Fibroblast of villous mesenchyme (primary cell): ENCODE results near the gene SFXN2. TPM values are rescaled to one million over a fixed set of nuclear protein-coding genes. Genes with fewer than 3 reads are reported as not detected.
A peak's percentile ranks its signal among the peaks of the same experiment; 100 is the strongest.

ENCODE experiments used
- DNase-seq: peaks from one replicate; pipeline ENCODE4 v3.0.0-alpha.2; 2010; ENCODE audit warnings: low read depth
- H3K4me3 ChIP-seq: 2 replicates; pipeline ENCODE4 v1.5.1; 2011; ENCODE audit warnings: low read depth, mild to moderate bottlenecking, low read length
- CTCF ChIP-seq: IDR thresholded peaks from 2 replicates; pipeline ENCODE4 v1.5.1; 2012; ENCODE audit warnings: low read depth, mild to moderate bottlenecking, low read length; ENCODE audit not compliant: insufficient read depth
- total RNA-seq: library from RNA; depleted of rRNA; stranded (reverse); fragments of >200 nt; gene quantifications from 2 replicates; pipeline ENCODE4 v1.2.3, GENCODE V29; 2012

The SFXN2 gene
- total RNA-seq, 1 donor = 3.5 TPM

DNA sequence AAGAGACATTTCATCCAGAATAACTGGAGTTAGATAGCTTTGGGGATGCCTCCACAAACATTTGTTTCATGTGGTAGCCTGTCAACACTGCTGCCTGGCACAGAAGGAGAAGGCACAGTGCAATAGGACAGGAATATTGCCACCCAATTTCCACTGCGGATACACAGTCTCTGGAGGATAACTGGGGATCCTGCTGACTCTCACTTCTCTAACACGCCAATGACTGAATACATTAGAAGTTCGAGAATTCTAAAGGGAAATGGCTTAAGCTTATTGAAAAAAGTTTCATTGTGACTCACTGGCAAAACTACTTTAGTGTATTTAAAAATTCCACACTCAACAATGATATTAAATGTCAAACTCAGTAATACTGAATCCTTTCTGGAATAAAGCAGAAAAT is 13.2 kb upstream of the SFXN2 start:
- DNase-seq = no peak
- no peak for TF ChIP-seq CTCF
- no peak overlapping the region for H3K4me3 ChIP-seq

- no peak overlapping the region for H3K4me3 ChIP-seq
- no peak for TF ChIP-seq CTCF
- no peak for DNase-seq
These were observed 12.6 kb upstream of the SFXN2 start for GRCh38 chr10:102701796-102702195.

DNA sequence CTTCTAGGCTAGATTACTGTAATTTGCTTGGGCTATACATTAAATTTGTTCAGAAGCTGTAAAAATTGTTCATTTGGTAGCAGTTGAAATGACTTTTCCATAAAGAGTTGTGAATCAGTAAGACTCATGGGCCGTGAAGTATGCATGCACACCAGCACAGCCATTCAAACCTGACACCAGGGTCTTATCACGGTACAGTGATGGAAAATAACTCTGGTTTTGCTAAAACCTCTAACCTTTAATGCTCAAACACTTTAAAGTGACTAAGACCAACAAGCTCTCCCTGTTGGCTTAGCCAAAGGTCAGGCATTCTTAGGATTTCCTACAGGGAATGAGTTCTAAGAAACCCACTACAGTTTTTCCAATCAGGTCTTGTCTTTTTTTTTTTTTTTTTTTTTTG is 11.7 kb upstream of the SFXN2 start:
- TF ChIP-seq CTCF = no peak
- DNase-seq = no peak
- H3K4me3 ChIP-seq = no peak overlapping the region

DNA sequence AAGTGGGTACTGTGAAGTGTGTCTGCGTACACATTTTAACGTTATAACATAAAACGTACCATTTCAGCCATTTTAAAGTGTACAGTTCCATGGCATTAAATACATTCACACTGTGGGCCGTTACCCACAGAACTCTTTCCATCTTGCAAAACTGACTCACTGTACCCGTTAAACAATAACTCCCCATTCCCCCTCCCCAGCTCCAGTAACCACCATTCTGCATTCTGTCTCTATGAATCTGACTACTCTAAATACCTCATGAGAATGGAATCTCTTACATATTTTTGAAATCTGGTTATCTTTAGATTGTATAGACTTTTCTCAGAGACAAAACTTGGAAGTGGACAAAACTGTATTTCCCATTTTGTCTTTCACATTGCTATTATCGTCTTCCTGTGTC is 9.5 kb upstream of the SFXN2 start:
- no peak for TF ChIP-seq CTCF
- DNase-seq = no peak
- H3K4me3 ChIP-seq = no peak overlapping the region

GRCh38 chr10:102705531-102705930 is 8.9 kb upstream of the SFXN2 start:
- TF ChIP-seq CTCF = no peak
- H3K4me3 ChIP-seq = no peak overlapping the region
- no peak for DNase-seq

DNA sequence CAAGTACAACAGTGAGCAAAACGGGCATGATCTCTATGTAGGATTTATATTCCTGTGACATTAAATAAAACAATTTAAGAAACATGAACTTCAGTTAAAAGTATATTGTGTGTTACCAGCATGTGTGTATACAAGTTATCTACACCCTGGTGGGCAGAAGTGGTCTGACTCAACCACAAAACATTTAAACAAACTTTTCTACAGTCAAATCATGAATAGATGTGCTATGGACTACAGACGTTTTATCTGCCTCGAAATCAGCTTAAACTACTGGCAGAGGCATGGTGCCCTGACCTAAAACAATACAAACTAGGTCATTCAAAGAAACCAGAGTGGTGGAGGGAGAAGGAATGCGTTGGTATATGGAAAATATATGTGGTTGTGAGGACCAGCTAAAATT is 3.8 kb upstream of the SFXN2 start:
- peak; percentile 6 for TF ChIP-seq CTCF
- DNase-seq = peak; percentile 89
- H3K4me3 ChIP-seq = peak overlapping the region; percentile 14

DNA sequence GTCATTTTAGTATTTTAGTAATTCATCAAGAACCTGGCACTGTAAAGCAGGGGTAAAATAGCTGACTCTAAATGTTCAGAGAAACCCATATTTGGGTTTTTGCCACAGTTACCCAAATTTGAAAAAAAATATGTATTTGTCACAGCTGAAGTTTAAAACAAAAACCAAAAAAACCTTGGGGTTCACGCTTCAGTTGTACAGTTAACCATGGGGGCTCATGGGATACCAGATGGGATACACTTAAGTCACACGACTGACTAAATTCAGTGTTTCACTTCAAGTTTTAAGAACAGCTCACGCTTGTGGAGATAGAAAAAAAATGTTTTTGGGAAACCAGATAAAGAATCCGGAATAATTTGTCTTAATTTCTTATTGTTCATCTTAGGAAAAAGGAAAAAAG is 2.3 kb upstream of the SFXN2 start:
- no peak for TF ChIP-seq CTCF
- peak overlapping the region; percentile 94 for H3K4me3 ChIP-seq
- no peak for DNase-seq
